Left ventricle myocardium inferior (tissue), 1 donor: ENCODE results near the gene CGB7. TPM values are rescaled to one million over a fixed set of nuclear protein-coding genes. Genes with fewer than 3 reads are reported as not detected.
A peak's percentile ranks its signal among the peaks of the same experiment; 100 is the strongest.

Source experiments
- DNase-seq: peaks from one replicate; pipeline ENCODE4 v3.0.0-alpha.2; 2020
- H3K27ac ChIP-seq: fragments of 200-600 bp; replicated peaks from 2 replicates; pipeline ENCODE4 v1.8.0; 2021
- H3K27me3 ChIP-seq: fragments of 200-600 bp; 2 replicates; pipeline ENCODE4 v1.8.0; 2021; ENCODE audit warnings: low read depth
- H3K36me3 ChIP-seq: fragments of 200-600 bp; 2 replicates; pipeline ENCODE4 v1.8.0; 2021
- H3K4me1 ChIP-seq: fragments of 200-600 bp; 2 replicates; pipeline ENCODE4 v1.8.0; 2021
- H3K4me3 ChIP-seq: fragments of 200-600 bp; 2 replicates; pipeline ENCODE4 v1.8.0; 2021; ENCODE audit warnings: mild to moderate bottlenecking, moderate library complexity
- H3K9me3 ChIP-seq: fragments of 200-600 bp; replicated peaks from 2 replicates; pipeline ENCODE4 v1.8.0; 2021
- CTCF ChIP-seq: fragments of 200-600 bp; IDR thresholded peaks from 2 replicates; pipeline ENCODE4 v1.8.0; 2021; ENCODE audit warnings: antibody characterized with exemption, mild to moderate bottlenecking, borderline replicate concordance
- intact Hi-C: fragments of 100-400 bp; cut with micrococcal nuclease; formaldehyde crosslinking; loops from one replicate; pipeline ENCODE4 v1.11.0; 2022
- total RNA-seq: library from RNA; stranded (reverse); fragmentation: NEBNext Ultra II Directional; extraction: Animal tissue kit (Norgen Biotek cat#: 25700); gene quantifications from one replicate; pipeline ENCODE4 v1.2.1, GENCODE V29; 2021
- donor health status: DM: no; HTN: yes; CAD: no; lungs with severe emphysema.

CGB7 gene
- total RNA-seq, 1 donor from 2014 or later = not detected

GRCh38 chr19:49091391-49092038 is 34.0 kb upstream of the CGB7 start:
- H3K27ac ChIP-seq = no peak overlapping the region
- DNase-seq = no peak
- intact Hi-C loops = no loop called here
- H3K4me1 ChIP-seq = peaks cover 52% of the 10 kb centered on the region
- H3K9me3 ChIP-seq = no peaks in the 10 kb centered on the region
- H3K27me3 ChIP-seq = no peaks in the 10 kb centered on the region
- peaks cover 73% of the 10 kb centered on the region for H3K36me3 ChIP-seq
- TF ChIP-seq CTCF = no peak
- H3K4me3 ChIP-seq = no peak overlapping the region

GRCh38 chr19:49086296-49086695 is 28.7 kb upstream of the CGB7 start:
- H3K27ac ChIP-seq = peak overlapping the region; percentile 86
- H3K9me3 ChIP-seq = no peaks in the 10 kb centered on the region
- no peaks in the 10 kb centered on the region for H3K27me3 ChIP-seq
- intact Hi-C loops = no loop called here
- TF ChIP-seq CTCF = no peak
- peaks cover 45% of the 10 kb centered on the region for H3K4me1 ChIP-seq
- no peak for DNase-seq
- peaks cover 33% of the 10 kb centered on the region for H3K36me3 ChIP-seq
- H3K4me3 ChIP-seq = peak overlapping the region; percentile 89

- intact Hi-C loops = no loop called here
- H3K36me3 ChIP-seq = peaks cover 29% of the 10 kb centered on the region
- no peaks in the 10 kb centered on the region for H3K27me3 ChIP-seq
- no peak for DNase-seq
- peak overlapping the region; percentile 89 for H3K4me3 ChIP-seq
- H3K27ac ChIP-seq = peak overlapping the region; percentile 86
- no peaks in the 10 kb centered on the region for H3K9me3 ChIP-seq
- no peak for TF ChIP-seq CTCF
- peaks cover 45% of the 10 kb centered on the region for H3K4me1 ChIP-seq
Observed at GRCh38 chr19:49085868-49086232, 28.3 kb upstream of the CGB7 start.

GRCh38 chr19:49085020-49085867 is 27.7 kb upstream of the CGB7 start, which contains the start of gene SNRNP70:
TSS of gene SNRNP70 (plus strand) at chr19:49085451. CDS start at chr19:49086415, 964 bp downstream.
- H3K36me3 ChIP-seq = peaks cover 23% of the 10 kb centered on the region
- DNase-seq = peak; percentile 99
- no peaks in the 10 kb centered on the region for H3K27me3 ChIP-seq
- peak within 1 kb of the TSS; percentile 86 for H3K27ac ChIP-seq
- H3K4me3 ChIP-seq = peak within 1 kb of the TSS; percentile 89
- TF ChIP-seq CTCF = no peak
- intact Hi-C loops = no loop called here
- no peaks in the 10 kb centered on the region for H3K9me3 ChIP-seq
- H3K4me1 ChIP-seq = peaks cover 45% of the 10 kb centered on the region

GRCh38 chr19:49084206-49085019 is 26.9 kb upstream of the CGB7 start:
- H3K4me1 ChIP-seq = peaks cover 45% of the 10 kb centered on the region
- no peaks in the 10 kb centered on the region for H3K27me3 ChIP-seq
- no peak for DNase-seq
- intact Hi-C loops = no loop called here
- H3K27ac ChIP-seq = peak overlapping the region; percentile 86
- peaks cover 16% of the 10 kb centered on the region for H3K36me3 ChIP-seq
- TF ChIP-seq CTCF = no peak
- peak overlapping the region; percentile 89 for H3K4me3 ChIP-seq
- no peaks in the 10 kb centered on the region for H3K9me3 ChIP-seq
